IPS DF 4.7 (cell line): Measurements from ENCODE around the gene ITPRIPL2.

Experiments used
- DNase-seq: peaks from one replicate; pipeline ENCODE4 v3.0.0-alpha.2; 2013; ENCODE audit warnings: low spot score; ENCODE audit errors: extremely low read depth

Gene ITPRIPL2

DNA sequence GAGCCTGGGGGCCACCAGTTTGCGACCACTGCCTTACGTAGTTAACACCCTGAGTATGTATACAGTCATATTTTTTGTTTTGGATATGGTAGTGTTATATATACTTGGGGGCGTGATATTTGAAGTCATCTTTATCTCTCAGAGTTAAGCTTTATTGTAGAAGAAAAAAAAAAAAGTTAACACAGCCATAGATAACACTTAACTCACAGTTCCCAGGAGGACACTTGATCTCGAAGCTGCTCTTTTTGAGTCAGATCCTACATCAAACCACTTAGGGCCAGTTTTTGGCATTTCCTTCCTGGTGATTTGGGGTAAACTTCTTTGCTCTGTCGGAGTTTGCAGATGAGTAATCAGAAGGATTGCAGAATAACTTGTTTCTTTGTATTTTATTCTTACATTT is 5.8 kb downstream of the ITPRIPL2 start:
- DNase-seq: no peak

DNA sequence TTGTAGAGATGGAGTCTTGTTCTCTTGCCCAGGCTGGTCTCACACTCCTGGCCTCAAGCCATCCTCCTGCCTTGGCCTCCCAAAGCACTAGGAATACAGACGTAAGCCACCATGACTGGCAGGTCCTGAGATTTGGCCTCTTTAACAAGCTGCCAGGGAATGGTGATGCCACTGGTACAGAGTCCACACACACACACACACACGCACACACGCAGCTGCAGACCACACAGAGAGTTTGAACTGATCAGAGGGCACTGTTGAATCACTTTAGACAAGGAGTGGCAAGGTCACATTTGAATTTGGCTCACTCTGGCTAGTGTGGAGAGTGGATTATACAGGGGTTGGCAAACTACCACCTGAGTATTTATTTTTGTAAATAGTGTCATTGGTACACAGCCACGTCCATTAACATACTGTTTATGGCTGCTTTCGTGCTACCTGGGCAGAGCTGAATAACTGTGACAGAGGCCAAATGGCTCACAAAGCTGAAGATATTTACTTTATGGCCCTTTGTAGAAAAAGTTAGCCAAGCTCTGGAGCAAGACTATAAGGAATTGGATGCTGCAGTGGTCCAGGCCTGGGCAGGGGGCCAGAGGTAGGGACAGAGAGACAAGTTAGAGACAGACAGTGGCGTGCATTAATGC is 9.9 kb downstream of the ITPRIPL2 start:
- DNase-seq: no peak

DNA sequence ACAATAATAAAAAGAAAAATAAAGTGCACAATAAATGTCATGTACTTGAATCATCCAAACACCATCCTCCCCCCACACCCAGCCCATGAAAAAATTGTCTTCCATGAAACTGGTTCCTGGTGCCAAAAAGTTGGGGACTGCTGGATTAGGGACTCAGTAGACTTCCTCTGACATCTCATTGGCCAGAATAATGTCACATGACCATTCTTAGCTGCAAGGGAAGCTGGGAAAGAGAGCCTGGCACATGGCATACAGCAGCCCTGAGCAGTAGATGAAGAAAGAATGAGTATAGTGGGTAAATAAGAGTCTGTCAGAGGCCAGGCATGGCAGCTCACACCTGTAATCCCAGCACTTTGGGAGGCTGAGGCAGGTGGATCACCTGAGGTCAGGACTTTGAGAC is 12.5 kb downstream of the ITPRIPL2 start:
- DNase-seq: no peak

DNA sequence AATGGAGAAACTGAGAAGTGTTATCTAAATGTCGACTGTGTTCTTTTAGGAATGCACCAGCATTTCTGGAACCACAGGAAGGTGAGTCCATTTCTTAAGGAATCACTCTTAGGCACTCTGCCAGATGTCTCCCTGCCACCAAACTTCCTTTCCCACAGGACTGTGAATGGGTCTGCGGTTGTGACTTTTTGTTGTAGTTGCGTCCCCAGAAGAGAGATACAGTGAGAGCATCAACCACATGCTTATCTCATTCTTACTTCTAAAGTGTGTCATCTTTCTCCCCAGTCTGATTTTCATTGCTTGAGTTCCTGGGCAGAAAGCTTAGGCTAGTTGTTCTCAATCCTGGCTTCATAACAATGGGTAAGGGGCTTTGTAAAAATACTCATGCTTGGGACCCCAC is 13.4 kb downstream of the ITPRIPL2 start:
- no peak for DNase-seq

DNA sequence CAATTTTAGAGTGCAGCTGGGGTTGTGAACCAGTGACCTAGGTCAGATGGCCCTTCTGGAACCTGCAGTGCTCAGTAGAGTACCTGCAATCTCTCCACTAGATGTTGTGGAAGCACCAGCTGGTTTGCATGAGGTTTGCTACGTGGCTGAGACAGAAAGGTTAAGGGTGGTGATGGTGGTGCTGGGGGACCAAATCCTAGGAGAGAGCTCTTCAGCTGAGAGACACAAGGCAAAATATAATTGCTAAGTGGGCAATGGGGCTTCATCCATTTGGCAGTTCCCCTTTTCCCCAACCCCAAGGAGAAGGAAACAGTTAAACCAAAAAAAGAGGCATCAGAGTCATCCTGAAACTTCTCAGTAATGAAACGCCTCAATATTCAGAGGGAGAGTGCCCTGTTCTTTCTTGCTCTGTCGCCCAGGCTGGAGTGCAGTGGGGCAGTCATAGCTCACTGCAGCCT is 13.9 kb downstream of the ITPRIPL2 start:
- no peak for DNase-seq

DNA sequence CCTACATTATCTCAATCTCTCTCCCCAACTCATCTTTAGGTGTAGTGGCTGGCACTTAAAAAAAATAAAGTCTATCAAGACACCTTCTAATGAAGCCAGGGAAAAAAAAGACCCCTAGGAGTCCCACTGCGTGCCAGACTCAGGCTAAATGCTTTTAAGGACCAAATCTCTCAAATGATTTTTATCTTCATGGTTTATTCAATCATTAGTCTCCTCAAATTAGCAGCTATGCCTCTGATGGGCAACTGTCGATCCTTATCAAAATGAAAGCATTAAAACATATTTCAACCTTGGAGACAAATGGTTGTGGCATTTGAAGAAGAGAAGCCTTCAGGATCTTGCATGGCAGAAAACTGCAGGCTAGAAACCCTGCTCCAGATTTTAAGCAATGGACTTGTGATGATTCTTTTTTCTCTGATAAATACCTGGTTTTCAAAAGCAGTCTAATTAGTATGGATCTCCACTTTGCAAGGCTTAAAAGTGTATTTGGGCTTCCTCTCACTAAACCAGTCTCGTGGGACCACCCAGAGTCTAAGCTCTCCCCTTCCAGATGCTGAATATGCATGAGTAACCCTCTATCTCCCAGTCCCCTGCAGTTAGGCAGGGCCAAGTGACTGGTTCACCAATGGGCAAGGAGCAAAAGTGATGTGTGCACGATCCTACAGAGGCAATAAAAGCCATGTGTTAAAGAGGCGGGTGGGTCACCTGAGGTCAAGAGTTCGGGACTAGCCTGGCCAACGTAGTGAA is 14.9 kb downstream of the ITPRIPL2 start:
- no peak for DNase-seq

DNA sequence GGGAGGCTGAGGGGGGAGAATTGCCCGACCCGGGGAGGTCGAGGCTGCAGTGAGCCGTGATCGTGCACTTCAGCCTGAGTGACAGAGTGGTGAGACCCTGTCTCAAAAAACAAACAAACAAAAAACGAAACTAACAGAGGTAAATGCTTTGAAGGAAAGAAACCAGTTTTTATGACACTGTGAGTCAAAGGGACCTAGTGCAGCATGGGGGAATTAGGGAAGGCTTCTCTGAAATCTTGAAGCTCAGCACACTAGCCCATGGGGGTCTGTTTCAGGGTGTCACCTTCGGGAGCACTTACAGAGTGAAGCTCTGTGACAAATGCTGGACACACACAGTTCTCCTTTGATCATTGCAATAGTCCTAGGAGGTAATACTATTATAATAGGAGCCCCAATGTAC is 16.6 kb downstream of the ITPRIPL2 start:
- DNase-seq: no peak

DNA sequence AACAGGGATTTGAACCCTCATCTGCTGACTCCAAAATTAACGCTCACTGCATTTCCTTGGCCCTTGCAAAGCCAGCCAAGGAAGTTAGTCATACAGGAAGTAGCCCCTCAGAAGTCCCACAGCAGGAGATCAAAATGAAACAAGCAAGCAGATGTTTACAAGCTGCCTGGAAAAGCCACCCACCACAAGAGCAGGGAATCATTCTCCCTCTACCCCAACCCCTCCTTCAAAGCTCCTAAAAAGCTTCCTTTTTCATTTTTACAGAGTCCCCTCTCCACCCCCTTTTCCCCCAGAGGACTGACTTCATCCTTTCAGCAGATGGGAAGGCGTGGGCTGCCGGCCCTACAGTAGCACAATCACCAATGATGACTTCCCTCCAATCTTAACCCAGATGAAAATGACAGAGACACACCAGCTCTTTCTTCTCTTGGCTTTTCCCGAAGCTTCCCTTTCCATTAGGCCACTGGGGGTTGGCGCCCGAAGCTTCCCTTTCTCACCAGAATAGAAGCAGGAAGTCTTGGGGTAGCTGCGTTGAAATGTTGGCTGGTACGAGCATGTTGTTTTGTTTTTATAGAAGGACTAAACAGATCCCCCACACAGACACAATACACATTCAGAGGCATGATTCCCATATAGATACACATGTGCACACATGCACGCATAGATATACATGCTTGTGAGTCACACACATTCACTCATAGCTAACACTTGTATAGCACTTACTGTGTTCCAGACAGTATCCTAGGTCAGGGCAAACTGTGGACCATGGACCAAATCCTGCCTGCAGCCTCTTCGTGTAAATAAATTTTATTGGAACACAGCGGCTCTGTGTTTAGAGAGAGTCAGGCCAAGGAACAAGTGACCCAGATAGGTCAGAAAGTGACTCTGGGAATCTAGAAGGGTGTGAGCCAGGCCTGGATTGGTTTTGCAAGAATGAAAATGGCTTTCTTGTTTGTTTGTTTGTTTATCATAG is 17.4 kb downstream of the ITPRIPL2 start:
- DNase-seq: no peak

DNA sequence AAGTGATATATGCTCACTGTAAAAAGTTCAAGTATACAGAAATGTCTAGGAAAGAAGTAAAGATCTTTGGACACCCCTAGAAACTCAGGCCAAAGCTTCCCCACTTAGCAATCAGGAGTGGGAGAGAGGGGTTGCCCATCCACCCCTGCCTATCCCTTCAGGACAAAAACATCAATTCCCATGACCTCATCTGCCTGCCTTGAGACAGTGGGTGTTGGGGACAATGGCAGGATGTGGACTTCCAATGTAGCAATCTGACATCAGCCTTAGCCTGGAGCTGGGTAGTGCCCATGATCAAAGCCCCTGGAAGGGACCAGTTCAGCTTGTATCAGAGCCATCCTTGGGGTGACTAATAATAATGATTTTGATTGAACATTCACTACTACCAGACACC is 18.1 kb downstream of the ITPRIPL2 start:
- no peak for DNase-seq

DNA sequence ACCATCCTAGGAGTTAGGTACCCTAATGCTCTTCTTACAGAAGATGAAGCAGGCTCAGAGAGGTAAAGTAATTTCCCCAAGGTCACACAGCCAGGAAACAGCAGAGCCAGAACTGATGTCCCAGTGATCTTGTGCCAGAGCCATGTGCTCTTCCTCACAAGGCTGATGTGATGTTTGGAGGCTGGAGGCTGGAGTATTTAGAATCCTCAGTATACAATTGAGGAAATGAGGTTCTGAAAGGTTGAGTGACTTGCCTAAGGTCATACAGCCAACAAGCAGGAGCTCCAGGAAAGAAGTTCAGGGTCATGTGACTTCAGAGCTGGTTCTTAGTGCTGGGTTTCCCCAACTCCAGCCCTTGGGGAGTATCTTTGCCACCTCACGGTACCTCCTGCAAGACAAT is 18.5 kb downstream of the ITPRIPL2 start:
- no peak for DNase-seq

DNA sequence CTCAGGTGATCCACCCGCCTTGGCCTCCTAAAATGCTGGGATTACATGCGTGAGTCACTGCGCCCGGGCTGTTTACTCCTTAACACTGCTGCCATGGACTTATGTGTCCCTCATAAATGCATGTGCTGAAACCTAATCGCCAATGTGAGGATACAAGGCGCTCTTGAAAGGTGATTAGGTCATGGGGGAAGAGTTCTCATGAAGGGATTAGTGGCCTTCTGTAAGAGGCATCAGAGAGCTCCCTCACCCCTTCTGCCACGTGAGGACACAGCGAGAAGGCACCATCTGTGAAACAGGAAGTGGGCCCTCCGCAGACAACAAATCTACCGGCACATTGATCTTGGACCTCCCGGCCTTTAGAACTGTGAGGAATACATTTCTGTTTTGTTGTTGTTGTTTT is 19.1 kb downstream of the ITPRIPL2 start:
- no peak for DNase-seq

DNA sequence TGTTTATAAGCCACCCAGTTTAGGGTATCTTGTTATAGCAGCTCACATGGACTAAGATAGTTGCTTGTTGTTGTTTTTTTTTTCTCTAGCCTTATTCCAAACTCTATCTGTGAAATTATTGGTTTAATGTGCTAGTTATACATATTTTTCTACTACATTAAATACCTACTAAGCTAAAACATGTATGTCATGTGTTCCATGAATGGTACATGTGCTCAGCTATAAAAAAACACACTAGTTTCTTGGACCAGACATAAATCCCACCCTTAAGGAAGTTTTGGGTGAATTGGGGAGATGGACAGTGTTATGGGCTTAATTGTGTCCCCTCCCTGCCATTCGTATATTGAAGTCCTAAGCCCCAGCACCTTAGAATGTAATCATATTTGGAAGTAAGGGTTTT is 19.8 kb downstream of the ITPRIPL2 start:
- no peak for DNase-seq

DNA sequence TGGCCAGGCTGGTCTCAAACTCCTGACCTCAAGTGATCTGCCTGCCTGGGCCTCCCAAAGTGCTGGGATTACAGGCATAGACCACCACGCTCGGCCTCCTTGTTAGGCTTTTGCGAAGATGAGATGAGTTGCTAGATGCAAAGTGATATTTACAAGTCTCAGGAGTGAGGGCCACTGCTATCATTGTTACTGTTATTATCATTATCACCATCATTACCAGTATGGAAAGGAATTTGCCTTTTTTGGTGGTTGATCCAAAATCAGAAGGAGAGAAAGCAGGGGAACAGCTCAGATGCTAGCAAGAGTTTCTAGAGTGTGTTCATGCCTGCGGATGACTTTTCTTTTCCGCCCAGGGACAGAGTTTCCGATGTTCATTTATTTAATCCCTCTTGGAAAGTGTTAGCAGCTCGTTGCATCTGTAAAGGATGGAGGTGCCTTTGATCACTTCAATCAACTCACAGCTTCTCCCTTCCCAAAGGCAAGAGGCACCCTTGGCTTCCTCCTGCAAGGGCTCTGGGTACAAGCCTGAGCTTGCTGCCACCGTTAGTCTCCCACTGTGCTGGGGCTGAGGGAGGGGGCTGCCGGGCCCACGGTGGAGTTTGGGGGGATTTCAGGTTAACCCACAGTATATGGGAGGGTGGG is 21.6 kb downstream of the ITPRIPL2 start:
- DNase-seq: no peak

DNA sequence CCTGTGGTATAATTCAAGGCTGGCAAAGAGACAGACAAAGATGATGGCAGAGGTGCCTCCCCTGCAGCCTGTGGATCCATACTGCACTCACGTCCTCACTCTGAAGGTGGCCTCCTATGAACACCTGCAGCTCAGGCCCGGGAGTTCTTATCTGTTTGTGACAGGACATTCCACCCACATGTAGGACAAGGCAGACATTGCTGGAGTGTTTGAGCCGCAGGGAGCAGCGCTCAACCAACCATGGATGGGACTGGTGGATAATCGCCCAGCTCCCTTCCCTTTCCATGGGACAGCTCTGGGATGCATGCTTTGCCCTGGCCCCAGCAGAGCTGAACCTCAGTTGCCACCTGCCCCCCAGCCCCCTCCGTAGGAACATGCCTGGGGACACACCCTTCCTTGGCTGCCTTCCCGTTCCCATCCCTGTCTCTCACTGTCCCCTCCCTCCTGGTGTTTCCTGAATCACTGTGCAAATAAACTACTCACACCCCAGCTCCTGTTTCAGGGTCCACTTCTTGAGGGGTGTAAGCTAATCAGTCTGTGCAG is 22.2 kb downstream of the ITPRIPL2 start:
- DNase-seq: no peak

DNA sequence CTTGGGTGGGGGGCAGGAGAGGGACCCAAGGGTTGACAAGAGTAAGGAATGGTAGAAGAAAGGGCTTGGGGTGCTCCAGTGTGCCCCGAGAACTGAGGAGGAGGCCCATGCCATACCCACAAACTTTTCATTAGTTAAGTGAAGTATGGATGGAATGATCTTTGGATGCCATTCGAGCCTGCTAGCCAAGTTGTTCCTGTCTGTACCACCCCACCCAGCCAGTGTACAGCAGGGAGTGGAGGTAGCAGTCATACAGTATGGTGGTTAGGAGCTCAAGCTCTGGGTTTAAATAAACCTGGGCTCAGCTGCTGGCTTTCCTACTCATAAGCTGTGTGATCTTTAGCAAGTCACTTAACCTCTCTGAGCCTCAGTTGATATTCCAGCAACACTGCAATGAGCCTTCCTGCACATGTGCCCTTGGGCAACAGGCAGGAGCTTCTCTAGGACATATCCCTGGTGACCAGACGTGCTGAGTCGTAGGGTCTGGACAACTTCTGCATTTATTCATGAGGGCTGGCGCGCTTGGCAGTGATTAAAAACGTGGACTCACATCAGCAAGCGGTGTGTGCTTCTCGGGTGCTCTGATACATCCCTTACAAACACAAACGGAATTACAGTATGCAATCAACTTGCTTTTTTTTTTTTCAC is 22.9 kb downstream of the ITPRIPL2 start:
- DNase-seq: no peak

DNA sequence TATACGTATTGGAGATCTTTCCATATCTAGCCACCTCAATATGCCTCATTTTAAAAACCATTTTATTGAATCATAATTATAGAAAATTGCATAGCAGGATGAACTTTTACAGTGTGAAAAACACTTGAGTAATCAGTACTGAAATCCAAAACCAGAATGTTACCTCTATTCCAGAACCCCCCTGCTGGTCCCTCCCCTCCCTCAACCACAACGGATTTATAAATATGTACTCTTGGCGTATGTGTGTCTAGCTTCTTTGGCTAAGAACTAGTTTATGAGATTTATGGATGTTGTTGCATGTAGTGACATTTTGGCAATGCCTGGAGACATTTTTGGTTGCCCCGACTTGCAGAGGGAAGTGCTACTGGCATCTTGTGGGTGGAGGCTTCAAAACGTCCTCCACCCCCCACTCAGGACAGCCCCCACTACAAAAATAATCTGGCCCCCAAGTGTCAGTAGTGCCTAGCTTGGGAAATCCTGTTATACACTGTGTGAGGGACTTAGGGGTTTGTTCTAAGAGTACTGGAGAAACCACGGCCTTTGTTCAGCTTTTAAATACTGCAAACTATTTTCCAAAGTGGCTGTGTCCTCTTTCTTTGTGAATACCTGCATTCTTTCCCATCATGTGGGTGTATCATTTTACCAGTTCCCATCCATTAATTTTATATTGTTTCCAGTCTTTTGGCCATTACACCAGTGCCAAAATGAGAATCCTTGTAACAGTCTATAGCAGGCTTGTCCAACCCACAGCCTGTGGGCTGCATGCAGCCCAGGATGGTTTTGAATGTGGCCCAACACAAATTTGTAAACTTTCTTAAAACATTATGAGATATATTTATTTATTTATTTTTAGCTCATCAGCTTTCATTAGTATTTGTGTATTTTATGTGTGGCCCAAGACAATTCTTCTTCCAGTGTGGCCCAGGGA is 23.7 kb downstream of the ITPRIPL2 start:
- no peak for DNase-seq

DNA sequence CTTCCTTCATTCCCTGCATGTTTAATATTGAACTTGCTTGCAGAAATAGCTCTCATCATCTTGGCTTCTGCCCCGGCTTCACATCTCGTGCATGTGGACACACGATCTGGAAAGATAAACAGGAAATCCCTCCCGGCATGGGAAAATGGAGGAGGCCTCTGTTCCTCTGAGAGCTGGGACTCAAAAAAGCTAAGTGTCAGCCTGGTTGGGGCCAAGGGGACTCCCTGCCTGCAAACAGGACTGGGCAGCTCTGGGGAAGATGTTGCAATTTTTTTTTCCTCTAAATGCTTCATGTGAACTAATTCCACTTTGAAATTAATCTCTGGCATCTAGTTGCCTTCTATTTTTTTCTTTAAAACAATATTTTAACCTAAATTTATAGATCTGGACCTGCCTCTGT is 24.8 kb downstream of the ITPRIPL2 start:
- no peak for DNase-seq

DNA sequence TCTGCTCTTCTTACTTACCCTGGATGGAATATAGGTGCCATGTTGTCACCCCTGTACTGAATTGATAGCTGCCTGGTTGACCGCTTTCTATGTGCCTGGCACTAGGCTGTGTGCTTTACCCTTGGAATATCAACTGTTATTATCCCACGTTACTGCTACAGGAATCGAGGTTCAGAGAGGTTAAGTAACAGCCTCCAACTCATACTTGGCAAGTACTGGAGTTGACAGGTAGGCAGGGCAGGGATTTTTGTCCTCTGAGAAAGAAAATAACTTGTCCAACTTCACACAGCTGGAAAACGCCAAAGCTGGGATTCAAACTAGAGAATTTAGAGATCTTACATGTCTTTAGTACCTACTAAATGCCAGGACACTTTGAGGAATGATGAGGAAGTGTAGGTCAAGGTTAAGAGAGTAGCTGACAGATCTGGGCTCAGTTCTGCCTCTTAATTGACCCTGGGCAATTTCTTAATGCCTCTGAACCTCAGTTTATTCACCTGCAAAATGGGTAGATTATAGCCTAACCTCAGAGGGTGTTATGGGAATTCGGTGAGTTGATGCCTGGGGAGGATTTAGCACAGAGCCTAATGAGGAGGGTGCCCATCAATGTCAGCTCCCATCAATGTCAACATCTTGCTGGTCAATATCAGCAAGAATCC is 25.8 kb downstream of the ITPRIPL2 start:
- no peak for DNase-seq

DNA sequence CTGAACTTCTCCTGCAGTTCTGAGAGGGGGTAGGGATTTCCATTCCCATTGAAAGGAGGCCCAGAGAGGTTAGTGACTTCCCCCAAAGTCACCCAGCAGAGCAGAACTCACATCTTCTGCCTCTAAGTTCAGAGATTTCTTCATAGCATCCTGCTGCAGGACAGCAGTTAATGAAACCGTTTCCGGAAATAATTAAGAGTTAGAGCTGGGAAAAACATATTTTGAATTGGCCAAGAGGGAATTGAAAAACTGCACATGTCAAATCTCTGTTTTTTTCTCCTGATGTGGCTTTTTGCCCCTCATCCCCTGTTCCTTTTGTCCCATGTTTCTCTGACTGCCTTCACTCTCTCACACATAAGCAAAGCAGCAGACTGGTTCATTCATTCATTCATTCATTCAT is 26.6 kb downstream of the ITPRIPL2 start:
- no peak for DNase-seq
